ENCODE measurements around the gene ARMCX6. TPM values are rescaled to one million over a fixed set of nuclear protein-coding genes. Genes with fewer than 3 reads are reported as not detected.
"Not testable (repeated sequence)": the region's sequence is repeated elsewhere in the genome, so short reads cannot be mapped to it uniquely, and the experiment has no call there.

The ARMCX6 gene
- 52.8 and 59.6 TPM in 2 replicates for total RNA-seq (2014; rRNA removed; shearing (Covaris generic))
- polyA plus RNA-seq (2014; cell fraction: nucleus; rRNA removed), result 43.6 and 50.0 TPM in 2 replicates

DNA sequence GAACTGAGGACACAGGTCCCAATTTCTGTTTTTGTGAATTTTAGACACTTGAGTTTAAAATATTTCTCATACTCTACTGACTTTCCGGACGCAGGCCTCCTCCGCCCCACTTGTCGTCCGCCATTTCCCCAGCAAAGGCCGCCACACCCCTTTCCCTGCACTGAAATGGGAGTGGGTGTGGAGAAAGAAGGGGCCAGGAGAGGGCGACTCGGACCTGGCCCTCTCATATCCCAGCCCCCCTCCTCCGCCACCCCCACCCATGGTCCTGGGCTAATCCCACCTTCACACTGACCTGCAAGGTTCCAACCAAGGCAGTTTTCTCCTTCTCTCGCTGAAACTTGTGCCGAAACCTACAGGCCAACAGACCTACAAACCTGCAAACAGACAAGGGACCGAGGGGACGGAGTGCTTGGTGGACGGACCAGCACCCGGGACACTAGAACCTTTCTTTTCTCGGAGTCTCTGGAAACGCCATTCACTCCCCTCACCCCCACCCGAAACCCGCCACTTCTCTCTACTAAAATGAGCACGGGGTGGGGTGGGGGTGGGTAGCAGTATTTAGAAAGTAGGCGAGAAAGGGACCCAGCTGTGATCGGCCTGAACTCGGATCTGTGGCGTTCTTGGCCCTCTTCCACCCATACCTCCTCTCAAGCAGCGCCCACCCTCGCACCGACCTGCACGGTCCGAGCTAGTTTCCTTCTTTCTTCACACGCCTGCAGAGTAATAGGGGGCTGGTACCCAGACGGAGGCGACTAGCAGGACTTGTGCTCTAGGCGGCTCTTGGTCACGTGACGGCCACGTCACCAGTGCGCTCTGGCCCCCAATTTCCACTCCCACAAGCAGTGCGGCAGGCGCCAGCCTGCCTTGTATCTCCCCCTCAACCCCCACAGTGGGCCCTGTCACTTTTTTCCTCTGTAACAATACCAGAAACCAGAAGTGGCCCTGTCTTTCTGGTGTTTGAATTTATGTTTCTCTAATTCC, at the start of gene ARMCX6:
Gene ARMCX6, minus strand, starts transcription at position 790 of the 981 bp plus-strand sequence. CDS start 1,380 bp downstream, outside the sequence.
- peak; percentile 68 for DNase-seq (ENCODE audit: extremely low read depth, low read depth)

DNA sequence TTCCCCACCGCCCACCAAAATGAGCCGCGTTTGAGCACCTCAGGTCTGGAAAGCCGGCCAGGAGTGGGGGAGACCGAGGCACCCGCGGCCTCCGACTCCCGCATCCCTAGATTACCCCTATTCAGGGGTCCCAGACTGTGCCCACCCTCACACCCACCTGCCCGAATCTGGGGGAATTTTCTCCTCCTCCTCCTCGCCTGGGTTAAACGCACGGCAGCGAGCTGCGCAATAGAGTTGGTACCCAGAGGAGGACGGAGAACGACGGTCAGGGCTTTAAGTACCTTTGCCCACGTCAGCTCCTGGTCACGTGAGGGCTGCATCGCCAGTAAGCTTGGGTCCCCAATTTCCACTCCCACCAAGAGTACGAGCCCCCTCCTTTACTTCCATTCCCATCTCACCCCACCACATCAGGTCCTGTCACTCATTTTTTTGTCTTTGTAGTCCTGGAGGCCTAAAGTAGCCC, 41.8 kb upstream of the ARMCX6 start, which contains the start of gene ARMCX2:
Gene ARMCX2, minus strand, starts transcription at position 250 of the 463 bp plus-strand sequence. CDS start 2,262 bp downstream, outside the sequence.
- DNase-seq (ENCODE audit: extremely low read depth, low read depth), result no peak

DNA sequence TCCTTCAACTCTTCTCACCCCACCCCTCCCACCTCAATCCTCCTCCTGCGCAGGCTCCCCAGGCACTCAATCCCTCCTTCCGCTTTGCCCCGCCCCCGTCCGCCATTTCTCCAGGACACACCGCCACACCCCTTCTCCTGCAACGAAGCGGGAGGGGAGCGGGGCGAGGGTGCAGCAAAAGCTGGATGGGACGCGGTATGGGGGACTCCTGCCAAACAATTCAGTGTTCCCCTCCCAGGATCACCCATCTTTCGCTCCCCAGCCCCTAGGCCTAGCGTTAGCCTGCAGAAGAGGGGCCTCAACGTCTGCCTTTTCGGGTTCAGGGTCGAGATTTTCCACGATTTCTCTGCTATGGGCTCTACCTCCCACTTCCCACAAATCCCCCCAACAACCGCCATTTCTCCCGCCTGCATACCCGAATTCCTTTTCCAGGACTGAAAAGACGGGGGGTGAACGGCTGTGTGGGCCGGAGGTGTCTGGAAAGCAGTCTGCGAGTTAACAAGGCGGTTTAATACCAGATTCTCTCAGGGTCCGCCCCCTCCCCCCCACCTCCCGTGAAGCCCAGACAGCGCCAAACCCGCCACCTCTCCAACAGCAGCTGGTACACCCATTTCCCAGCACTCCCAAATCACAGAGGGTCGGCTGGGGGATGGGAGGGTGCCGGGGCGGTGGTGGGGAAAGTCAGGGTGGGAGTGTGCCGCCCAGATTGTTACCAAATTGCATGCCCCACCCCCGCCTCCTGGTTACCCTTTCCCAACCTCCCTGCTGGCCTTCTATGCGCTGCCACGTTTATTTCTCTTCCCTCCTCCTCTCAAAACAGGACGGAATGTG, 41.1 kb upstream of the ARMCX6 start:
- peak; percentile 68 for DNase-seq (ENCODE audit: extremely low read depth, low read depth)

DNA sequence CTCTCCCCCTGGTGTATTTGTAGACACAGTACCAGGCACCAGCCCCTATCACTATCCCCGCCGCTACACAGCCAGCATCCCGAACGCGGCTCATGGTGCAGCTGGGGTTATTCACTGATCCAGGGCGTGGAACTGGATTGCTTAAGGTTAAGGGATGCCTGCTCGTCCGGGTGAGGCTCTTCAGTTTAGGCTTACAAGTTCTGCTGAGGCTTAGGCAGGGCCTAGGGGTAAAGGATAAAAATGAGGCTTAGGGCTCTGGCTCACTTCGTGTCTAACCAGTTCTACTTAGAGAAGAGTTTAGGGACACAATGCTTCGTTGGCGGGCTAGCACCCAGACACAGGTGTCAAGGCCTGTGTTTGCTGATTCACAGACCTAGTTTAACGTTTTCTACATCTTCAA, 39.7 kb upstream of the ARMCX6 start:
- DNase-seq (ENCODE audit: extremely low read depth, low read depth), result no peak

DNA sequence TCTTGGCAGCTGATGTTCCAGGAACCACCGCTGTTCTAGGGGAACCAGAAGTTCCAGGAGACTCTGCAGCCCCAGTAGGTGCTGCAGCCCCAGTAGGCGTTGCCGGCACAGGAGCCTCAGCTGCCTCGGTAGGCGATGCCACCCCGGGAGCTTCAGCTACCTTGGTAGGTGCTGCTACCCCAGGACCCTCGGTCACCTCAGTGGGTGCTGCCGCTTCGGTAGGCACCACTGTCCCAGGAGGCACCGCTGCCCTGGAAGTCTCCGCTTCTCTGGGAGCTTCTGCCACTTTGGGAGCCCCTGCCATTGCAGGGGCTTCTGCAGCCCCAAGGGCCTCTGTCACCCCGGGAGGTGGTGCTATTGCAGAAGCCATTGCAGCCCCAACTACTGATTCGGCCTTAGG, 39.0 kb upstream of the ARMCX6 start:
- DNase-seq (ENCODE audit: extremely low read depth, low read depth), result no peak

DNA sequence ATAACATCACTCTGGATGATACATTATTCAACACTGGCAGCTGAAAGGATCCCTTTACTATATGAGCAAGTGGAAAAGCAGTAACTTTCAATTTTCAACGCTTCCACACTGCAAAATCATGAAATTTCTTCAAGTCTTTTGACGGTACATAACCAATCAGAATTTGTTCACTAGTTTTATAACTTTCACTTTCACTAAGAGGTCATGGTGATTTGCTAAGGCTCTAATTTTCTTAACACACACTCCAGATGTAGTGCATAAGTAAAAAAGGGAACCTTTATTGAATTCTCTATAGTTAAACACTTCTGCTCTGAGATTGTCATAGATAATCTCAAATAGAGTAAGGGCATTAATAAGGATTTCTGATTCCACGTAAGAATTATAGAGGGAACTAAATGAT, 37.7 kb upstream of the ARMCX6 start:
- no peak for DNase-seq (ENCODE audit: extremely low read depth, low read depth)

DNA sequence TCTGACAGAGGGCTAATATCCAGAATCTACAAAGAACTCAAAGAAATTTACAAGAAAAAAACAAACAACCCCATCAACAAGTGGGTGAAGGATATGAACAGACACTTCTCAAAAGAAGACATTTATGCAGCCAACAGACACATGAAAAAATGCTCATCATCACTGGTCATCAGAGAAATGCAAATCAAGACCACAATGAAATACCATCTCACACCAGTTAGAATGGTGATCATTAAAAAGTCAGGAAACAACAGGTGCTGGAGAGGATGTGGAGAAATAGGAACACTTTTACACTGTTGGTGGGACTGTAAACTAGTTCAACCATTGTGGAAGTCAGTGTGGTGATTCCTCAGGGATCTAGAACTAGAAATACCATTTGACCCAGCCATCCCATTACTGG, 29.9 kb upstream of the ARMCX6 start:
- DNase-seq (ENCODE audit: extremely low read depth, low read depth), result not testable (repeated sequence)

DNA sequence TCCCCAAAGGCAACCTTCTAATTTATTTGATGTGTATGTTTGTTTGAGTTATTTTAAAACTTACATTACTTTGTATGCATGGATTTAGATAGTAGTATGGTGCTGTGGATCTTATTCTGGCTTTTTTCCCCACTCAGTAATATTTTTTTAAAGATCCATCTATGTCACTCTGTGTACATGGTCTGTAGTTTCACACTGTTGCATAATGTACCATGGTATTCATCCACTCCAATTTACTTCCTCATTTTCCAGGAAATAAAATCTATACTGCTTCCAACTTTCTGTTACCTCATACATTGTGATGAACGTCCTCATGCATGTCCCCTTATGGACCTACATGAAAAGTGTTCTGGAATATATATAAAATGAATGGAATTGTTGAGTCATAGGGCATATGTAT, 24.3 kb upstream of the ARMCX6 start:
- no peak for DNase-seq (ENCODE audit: extremely low read depth, low read depth)

DNA sequence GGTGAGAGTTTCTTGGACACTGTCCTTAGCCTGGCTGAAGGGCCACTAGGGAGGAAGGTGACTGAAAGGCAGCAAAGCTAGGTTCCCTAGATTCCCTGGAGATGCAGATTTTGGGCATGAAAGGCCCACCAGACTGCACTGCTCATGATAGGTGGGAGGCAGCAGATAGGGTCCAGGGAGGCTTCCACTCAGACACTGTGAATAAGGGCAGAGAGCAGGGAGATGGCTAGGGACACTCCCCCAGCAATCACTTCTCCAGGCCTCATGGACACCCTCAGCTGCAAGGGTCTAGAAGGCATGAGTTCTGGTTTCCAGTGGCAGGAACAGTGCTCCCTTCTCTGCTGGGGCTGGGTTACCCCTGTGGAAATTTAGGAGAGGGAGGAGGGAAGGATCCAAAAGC, 21.8 kb upstream of the ARMCX6 start:
- DNase-seq (ENCODE audit: extremely low read depth, low read depth), result no peak

DNA sequence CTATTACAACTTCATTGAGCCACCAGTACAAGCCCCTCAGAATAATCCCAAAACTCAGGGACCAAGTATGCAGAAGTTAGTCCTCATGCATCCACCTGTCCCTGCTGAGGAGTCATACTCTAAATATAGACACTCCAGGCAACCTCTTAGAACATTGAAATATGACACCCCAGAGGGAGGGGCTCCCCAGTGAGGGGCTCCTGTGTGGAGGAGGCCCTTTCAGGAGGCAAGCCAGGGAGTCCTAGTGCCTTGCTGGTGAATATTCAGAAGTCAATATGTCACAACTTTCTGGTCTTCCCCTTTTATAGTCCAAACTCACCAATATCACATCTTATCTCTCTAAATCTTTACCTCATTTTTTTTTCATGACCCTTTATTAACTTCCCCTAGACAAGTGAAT, 1.6 kb upstream of the ARMCX6 start:
- no peak for DNase-seq (ENCODE audit: extremely low read depth, low read depth)

DNA sequence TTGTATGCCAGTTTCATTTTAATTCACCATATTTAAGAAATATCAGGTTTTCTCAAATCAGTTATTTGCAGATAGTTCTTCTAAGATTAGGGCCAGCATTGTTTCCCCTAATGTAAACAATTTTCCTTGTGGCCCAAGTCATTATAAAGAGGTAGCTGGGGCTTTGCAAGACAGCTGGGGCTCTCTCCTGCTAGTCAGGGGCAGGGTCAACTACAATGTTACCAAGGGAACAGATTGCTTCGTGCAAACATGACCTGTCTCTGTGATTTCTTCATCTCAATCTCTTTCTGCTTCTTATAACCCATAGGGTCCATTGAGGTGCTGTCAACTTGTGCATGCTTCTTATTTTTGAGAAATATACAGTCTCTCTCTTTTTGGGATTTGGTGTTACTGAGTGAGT, 12.1 kb downstream of the ARMCX6 start:
- DNase-seq (ENCODE audit: extremely low read depth, low read depth), result no peak

DNA sequence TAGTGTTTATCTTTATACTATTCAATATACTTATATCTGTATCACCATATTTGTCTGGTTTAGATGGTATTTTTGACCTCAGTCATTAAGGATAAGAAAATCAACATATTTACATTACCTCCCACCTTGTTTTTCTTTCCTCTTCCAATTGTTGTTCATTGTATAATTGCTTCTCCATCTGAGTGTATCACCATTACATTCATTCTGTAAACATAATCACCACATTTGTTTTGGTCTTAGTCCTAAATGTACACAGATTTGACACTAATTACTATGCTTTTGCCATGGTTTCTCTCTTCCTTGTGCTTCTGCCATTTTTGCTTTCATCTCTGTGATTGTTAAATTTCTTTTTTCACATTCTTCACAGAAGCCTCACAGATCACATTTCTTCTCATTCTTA, 12.7 kb downstream of the ARMCX6 start:
- no peak for DNase-seq (ENCODE audit: extremely low read depth, low read depth)

DNA sequence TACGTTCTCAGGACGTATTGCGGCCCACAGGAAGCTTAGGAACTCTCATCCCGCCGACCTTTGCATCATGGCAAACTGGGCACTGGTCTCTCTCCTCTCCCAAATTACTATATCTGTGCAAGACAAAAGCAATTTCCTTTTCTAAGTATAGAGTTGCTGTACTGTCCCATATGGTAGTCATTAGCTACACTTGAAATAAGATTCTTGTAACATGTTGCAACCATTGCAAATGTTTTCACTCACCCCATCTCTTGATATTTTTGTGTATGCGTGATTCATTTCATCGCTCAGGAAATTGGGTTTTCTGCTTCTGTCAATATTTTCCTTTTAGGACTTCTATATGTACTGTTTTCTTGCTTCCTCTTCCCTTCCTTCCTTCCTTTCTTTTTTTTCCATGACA, 15.7 kb downstream of the ARMCX6 start:
- DNase-seq (ENCODE audit: extremely low read depth, low read depth), result no peak

DNA sequence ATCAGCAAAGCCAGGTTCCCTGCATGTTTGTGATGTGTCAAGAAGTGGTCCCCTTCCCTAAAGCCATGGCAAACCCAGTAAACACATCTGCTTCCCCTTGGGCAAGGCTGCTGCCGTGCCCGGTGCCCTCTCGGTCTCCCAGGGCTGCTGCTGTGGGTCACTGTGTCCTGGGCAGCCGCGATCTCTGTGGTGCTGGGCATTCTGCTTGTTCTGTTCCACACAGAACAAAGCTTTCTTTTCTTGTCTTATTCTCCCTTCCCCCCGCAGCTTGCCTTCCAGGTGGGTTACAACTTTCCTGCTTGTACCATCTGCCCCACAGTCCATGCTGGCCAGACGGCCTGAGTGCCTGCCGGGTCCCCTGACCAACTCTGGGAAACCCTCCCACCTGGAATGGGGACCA, 18.2 kb downstream of the ARMCX6 start:
- DNase-seq (ENCODE audit: extremely low read depth, low read depth), result not testable (repeated sequence)

DNA sequence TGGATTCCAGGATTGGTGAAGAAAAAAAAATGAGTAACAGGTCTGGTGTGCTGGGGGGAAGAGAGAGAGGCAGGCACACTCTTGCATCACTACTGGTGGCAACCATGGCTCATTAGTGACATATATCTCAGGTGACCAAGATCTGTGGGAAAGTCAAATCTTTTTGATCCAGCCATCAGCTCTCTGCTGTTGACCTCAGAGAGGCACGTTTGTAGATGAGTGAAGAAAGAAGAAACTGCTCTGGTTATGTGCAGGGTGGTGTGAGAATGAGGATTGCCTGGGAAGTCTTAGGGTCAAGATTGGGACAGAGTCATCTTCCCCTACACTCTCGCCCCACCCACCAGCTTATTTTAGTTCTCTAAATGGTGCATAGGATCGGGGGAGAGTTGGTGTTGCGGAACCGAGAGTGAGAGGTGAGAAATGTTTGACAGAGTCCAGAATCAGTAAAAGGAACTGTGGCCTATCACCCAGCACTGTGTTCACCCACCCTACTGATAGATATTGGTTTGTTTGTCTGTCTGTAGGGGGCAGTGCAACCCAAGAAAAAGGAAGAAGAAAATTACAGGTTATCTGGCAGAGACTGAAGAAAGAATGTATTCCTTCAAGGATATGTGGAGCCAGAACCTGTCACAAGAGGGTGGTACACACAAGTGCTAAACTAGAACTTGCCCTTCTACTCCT, 21.9 kb downstream of the ARMCX6 start:
- DNase-seq (ENCODE audit: extremely low read depth, low read depth), result peak; percentile 67

Small RNA genes within 50 kb of the gene (small RNA-seq; reads per million reads assigned to genes)
- gene RNU6-30P, result 0 to 0.12 reads per million in 2 experiments

Other genes starting within 250 kb of the ARMCX6 start
- gene BTK, start 231.8 kb downstream of the ARMCX6 start, total RNA-seq (2014; rRNA removed; shearing (Covaris generic)), result 0.05 TPM in 1 of 2 replicates, not detected in the other
- gene RPL36A, start 227.0 kb downstream of the ARMCX6 start, total RNA-seq (2014; rRNA removed; shearing (Covaris generic)), result 4,212 and 4,289 TPM in 2 replicates
- gene GLA, start 210.1 kb downstream of the ARMCX6 start, total RNA-seq (2014; rRNA removed; shearing (Covaris generic)), result 234 and 237 TPM in 2 replicates
- 65.7 and 84.2 TPM in 2 replicates for gene HNRNPH2, start 209.8 kb downstream of the ARMCX6 start, total RNA-seq (2014; rRNA removed; shearing (Covaris generic))
- gene ARMCX4, start 132.5 kb downstream of the ARMCX6 start, total RNA-seq (2014; rRNA removed; shearing (Covaris generic)), result 0.10 TPM in 1 of 2 replicates, not detected in the other
- 0.05 TPM in 1 of 2 replicates, not detected in the other for gene ARMCX1, start 67.5 kb downstream of the ARMCX6 start, total RNA-seq (2014; rRNA removed; shearing (Covaris generic))
- gene ARMCX3, start 5.2 kb upstream of the ARMCX6 start, total RNA-seq (2014; rRNA removed; shearing (Covaris generic)), result 29.7 and 32.5 TPM in 2 replicates
- 0.84 and 1.3 TPM in 2 replicates for gene ARMCX2, start 41.9 kb upstream of the ARMCX6 start, total RNA-seq (2014; rRNA removed; shearing (Covaris generic))

Measured in NCI-H460 (cell line).